Measurements from ENCODE around the gene MCM9.
"Not testable (repeated sequence)": the region's sequence is repeated elsewhere in the genome, so short reads cannot be mapped to it uniquely, and the experiment has no call there.

DNA sequence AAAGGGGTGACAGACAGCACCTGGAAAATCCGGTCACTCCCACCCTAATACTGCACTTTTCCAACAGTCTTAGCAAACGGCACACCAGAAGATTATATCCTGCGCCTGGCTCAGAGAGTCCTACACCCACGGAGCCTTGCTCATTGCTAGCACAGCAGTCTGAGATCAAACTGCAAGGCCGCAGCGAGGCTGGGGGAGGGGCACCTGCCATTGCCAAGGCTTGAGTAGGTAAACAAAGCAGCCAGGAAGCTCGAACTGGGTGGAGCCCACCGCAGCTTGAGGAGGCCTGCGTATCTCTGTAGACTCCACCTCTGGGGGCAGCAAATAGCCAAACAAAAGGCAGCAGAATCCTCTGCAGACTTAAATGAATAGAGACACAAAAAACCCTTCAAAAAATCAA, 138.4 kb downstream of the MCM9 start:
- TF ChIP-seq EZH2 (IDR thresholded peaks at IDR 0.05; ENCODE audit: borderline replicate concordance, insufficient read depth, low read depth, low read length, poor library complexity, severe bottlenecking), result not testable (repeated sequence)
- peak; percentile 12 for TF ChIP-seq CTCF (IDR thresholded peaks at IDR 0.05)
